Naive thymus-derived CD4-positive, alpha-beta T cell (primary cell): ENCODE data around the gene CDCP1. TPM values are rescaled to one million over a fixed set of nuclear protein-coding genes. Genes with fewer than 3 reads are reported as not detected.
"Not testable (repeated sequence)": the region's sequence is repeated elsewhere in the genome, so short reads cannot be mapped to it uniquely, and the experiment has no call there.

ENCODE experiments used
- ATAC-seq: fragments of 150-1000 bp; cut with Tn5 transposase; 2 replicates; pipeline ENCODE4 v1.10.0; 2021; ENCODE audit warnings: mild to moderate bottlenecking, moderate library complexity
- CTCF ChIA-PET: fragments of 350-600 bp; sonication (Branson Sonifier 250); formaldehyde crosslinking; loops from one replicate; lab custom pipeline; 2021; ENCODE audit warnings: antibody characterized with exemption; lab: Charles Lee
- POLR2A ChIA-PET: fragments of 350-600 bp; sonication (Branson Sonifier 250); formaldehyde crosslinking; loops from one replicate; lab custom pipeline; 2021; ENCODE audit warnings: antibody characterized with exemption, inconsistent platforms; lab: Charles Lee
- DNase-seq, 9 donors: peaks; one replicate each; pipeline versions ENCODE4 v3.0.0 to v3.0.0-alpha.2; 2020 to 2022; ENCODE audit warnings: mixed read lengths in 1 of 9
- H3K27ac ChIP-seq: one replicate; pipeline ENCODE4 v1.7.0; 2013; ENCODE audit warnings: mild to moderate bottlenecking, low read depth, low read length, moderate library complexity
- H3K27me3 ChIP-seq, 2 donors: one replicate each; pipeline ENCODE4 v1.7.0; 2013; ENCODE audit warnings: low read length in 2 of 2, mild to moderate bottlenecking in 2 of 2, moderate library complexity in 2 of 2; ENCODE audit not compliant: control insufficient read depth in 2 of 2, insufficient read depth in 2 of 2
- H3K36me3 ChIP-seq, 3 experiments: 1 replicate in 2 of 3; 2 replicates in 1 of 3; pipeline ENCODE4 v1.7.0; 2013; ENCODE audit warnings: low read length in 3 of 3, mild to moderate bottlenecking in 3 of 3, moderate library complexity in 1 of 3; ENCODE audit not compliant: insufficient read depth in 3 of 3, control insufficient read depth in 2 of 3
- H3K4me1 ChIP-seq, 2 donors: one replicate each; pipeline ENCODE4 v1.7.0; 2013; ENCODE audit warnings: low read length in 2 of 2, mild to moderate bottlenecking in 2 of 2, moderate library complexity in 1 of 2; ENCODE audit not compliant: control insufficient read depth in 2 of 2, insufficient read depth in 2 of 2
- H3K4me3 ChIP-seq: 2 replicates; pipeline ENCODE4 v1.7.0; 2013; ENCODE audit warnings: mild to moderate bottlenecking, low read length
- H3K9me3 ChIP-seq, 3 experiments: 1 replicate in 2 of 3; 2 replicates in 1 of 3; pipeline ENCODE4 v1.7.0; 2013; ENCODE audit warnings: low read length in 3 of 3; ENCODE audit not compliant: control insufficient read depth in 2 of 3
- H3K27ac Mint-ChIP-seq, 9 donors: one replicate each; pipeline ENCODE4 v1.8.0; 2020 to 2022; ENCODE audit warnings: mixed read lengths in 9 of 9, mild to moderate bottlenecking in 8 of 9, moderate library complexity in 5 of 9, inconsistent platforms in 2 of 9
- H3K27me3 Mint-ChIP-seq, 5 donors: one replicate each; pipeline ENCODE4 v1.8.0; 2021 to 2022; ENCODE audit warnings: mixed read lengths in 5 of 5, mild to moderate bottlenecking in 1 of 5
- H3K36me3 Mint-ChIP-seq, 5 donors: one replicate each; pipeline ENCODE4 v1.8.0; 2020 to 2022; ENCODE audit warnings: mixed read lengths in 5 of 5, mild to moderate bottlenecking in 3 of 5, inconsistent platforms in 1 of 5
- H3K4me1 Mint-ChIP-seq, 7 donors: one replicate each; pipeline ENCODE4 v1.8.0; 2020 to 2022; ENCODE audit warnings: mixed read lengths in 7 of 7, mild to moderate bottlenecking in 3 of 7, inconsistent platforms in 1 of 7
- H3K4me3 Mint-ChIP-seq, 10 donors: one replicate each; pipeline ENCODE4 v1.8.0; 2020 to 2022; ENCODE audit warnings: mild to moderate bottlenecking in 10 of 10, mixed read lengths in 10 of 10, moderate library complexity in 6 of 10, inconsistent platforms in 2 of 10
- H3K9me3 Mint-ChIP-seq, 11 donors: one replicate each; pipeline ENCODE4 v1.8.0; 2020 to 2022; ENCODE audit warnings: mixed read lengths in 11 of 11, mild to moderate bottlenecking in 4 of 11, inconsistent platforms in 1 of 11, moderate library complexity in 1 of 11
- intact Hi-C, 2 donors: fragments of 100-400 bp; cut with micrococcal nuclease; formaldehyde crosslinking; loops; one replicate each; pipeline ENCODE4 v1.15.1; 2023
- polyA plus RNA-seq, 2 donors: library from polyadenylated mRNA; unstranded; fragments of 300-500 nt; fragmentation: Illumina TruSeq; gene quantifications; one replicate each; pipeline ENCODE4 v1.2.3, GENCODE V29; 2021
- total RNA-seq, 6 experiments: library from RNA in 5 of 6; stranded (reverse) in 5 of 6; gene quantifications; 1 replicate in 5 of 6; 2 replicates in 1 of 6; pipeline ENCODE4 v1.2.3 and lab custom pipeline; 2021 to 2026

CDCP1 gene
- total and polyA plus RNA-seq, 7 experiments from 2014 or later: 0.05 to 7.2 (median 0.81) TPM

GRCh38 chr3:45143673-45144671 is 2.2 kb downstream of the CDCP1 start:
- Histone ChIP-seq H3K27ac (no peak overlapping the region), H3K4me1 (peaks cover 4 to 13% of the 10 kb centered on the region in 2 donors), H3K4me3 (peak overlapping the region; percentile 26), H3K36me3 (no peaks in the 10 kb centered on the region), H3K27me3 (peaks cover 0 to 10% of the 10 kb centered on the region in 2 donors), H3K9me3 (no peaks in the 10 kb centered on the region)
- Mint-ChIP-seq H3K27me3 (peaks cover 43 to 80% (median 47%) of the 10 kb centered on the region in 5 donors), H3K4me1 (peaks cover 11 to 22% (median 17%) of the 10 kb centered on the region in 7 donors), H3K4me3 (peak overlapping the region in 7 of 10 donors; percentile 8 to 80 (median 40)), H3K27ac (peak overlapping the region in 1 of 9 donors; percentile 18), H3K9me3 (peaks cover 0 to 3% (median 0%) of the 10 kb centered on the region in 11 donors), H3K36me3 (no peaks in the 10 kb centered on the region)
- ATAC-seq: peak; percentile 48
- intact Hi-C loops: loop anchor here in 1 of 2 donors (2.0 kb wide), 1 partner anchor 23 kb away; no protein-coding TSS in a partner anchor
- no peak for DNase-seq
- CTCF ChIA-PET: no interaction called here
- POLR2A ChIA-PET: no interaction called here

DNA sequence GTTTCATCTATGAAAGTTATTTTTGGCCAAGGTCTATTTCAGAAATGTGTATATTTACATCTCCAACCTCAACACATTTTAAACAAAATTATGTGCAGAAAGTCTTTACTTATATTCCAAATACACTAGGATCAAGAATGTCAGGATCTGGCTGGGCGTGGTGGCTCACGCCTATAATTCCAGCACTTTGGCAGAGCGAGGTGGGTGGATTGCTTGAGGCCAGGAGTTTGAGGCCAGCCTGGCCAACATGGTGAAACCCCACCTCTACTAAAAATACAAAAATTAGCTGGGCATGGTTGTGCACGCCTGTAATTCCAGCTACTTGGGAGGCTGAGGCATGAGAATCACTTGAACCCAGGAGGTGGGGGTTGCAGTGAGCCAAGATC is 5.4 kb downstream of the CDCP1 start:
- CTCF ChIA-PET: interaction anchor here (1.2 kb wide), 1 partner anchor 100 kb away, joined by 3 read pairs; no protein-coding TSS in a partner anchor
- POLR2A ChIA-PET, ATAC-seq, intact Hi-C loops, H3K27ac ChIP-seq, H3K36me3 Mint-ChIP-seq, H3K9me3 ChIP-seq, H3K27me3 ChIP-seq, H3K4me3 ChIP-seq, H3K4me3 Mint-ChIP-seq, DNase-seq, H3K36me3 ChIP-seq, H3K27ac Mint-ChIP-seq, H3K9me3 Mint-ChIP-seq: not testable (repeated sequence)
- peaks cover 29 to 64% (median 37%) of the 10 kb centered on the region in 5 donors for H3K27me3 Mint-ChIP-seq
- H3K4me1 ChIP-seq: peaks cover 4 to 12% of the 10 kb centered on the region in 2 donors
- peaks cover 7 to 23% (median 17%) of the 10 kb centered on the region in 7 donors for H3K4me1 Mint-ChIP-seq

DNA sequence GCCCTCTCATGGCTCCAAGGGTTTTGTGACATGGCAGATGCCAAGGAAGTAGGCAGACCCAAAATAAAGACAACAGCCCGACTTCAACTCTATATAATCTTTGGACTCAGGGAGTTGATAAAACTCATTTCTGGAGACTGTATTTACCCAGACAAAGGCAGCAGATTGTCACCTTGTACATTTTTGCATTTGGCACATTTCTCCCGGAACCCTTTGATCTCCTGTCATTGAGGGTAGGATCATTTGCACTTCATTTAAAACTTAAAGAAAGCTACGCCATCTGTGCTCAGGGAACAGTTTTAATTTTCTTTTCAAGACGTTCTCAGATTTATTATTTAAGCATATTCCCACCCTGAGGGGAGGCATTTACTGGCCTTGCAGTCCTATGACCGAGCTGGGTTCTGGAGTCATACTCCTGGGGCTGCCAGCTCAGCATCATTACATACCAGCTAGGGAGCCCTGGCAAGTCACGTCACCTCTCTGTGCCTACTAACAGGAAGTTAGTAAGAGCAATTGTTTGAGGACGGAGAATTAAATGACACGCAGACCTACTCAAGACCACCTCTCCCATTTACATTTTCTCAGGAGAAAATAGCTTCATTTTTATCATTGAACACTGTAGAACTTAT is 5.9 kb downstream of the CDCP1 start:
- ChIA-PET POLR2A (no interaction called here), CTCF (interaction anchor here (1.2 kb wide), 1 partner anchor 100 kb away, joined by 3 read pairs; no protein-coding TSS in a partner anchor)
- peaks cover 0 to 2% of the 10 kb centered on the region in 2 donors for H3K27me3 ChIP-seq
- peaks cover 2 to 7% of the 10 kb centered on the region in 2 donors for H3K4me1 ChIP-seq
- DNase-seq (no peak), ATAC-seq (no peak)
- Mint-ChIP-seq H3K36me3 (peaks cover 0 to 1% (median 0%) of the 10 kb centered on the region in 5 donors), H3K9me3 (peaks cover 0 to 3% (median 0%) of the 10 kb centered on the region in 11 donors), H3K4me3 (no peak overlapping the region), H3K27ac (no peak overlapping the region), H3K27me3 (peaks cover 25 to 60% (median 33%) of the 10 kb centered on the region in 5 donors), H3K4me1 (peaks cover 4 to 19% (median 14%) of the 10 kb centered on the region in 7 donors)
- intact Hi-C loops: no loop called here
- no peaks in the 10 kb centered on the region for H3K36me3 ChIP-seq
- H3K9me3 ChIP-seq: no peaks in the 10 kb centered on the region
- H3K4me3 ChIP-seq: no peak overlapping the region
- no peak overlapping the region for H3K27ac ChIP-seq

- no peak overlapping the region for H3K4me3 ChIP-seq
- H3K4me1 ChIP-seq: peaks cover 0 to 3% of the 10 kb centered on the region in 2 donors
- ChIA-PET CTCF (interaction anchor here (1.2 kb wide), 1 partner anchor 99 kb away, joined by 3 read pairs; no protein-coding TSS in a partner anchor), POLR2A (interaction anchor here (0.8 kb wide), 1 partner anchor 15 kb away, joined by 3 read pairs; no protein-coding TSS in a partner anchor)
- no peaks in the 10 kb centered on the region for H3K36me3 ChIP-seq
- H3K27me3 Mint-ChIP-seq: peaks cover 18 to 56% (median 28%) of the 10 kb centered on the region in 5 donors
- peaks cover 0 to 4% (median 0%) of the 10 kb centered on the region in 11 donors for H3K9me3 Mint-ChIP-seq
- H3K27me3 ChIP-seq: no peaks in the 10 kb centered on the region
- no peak overlapping the region for H3K4me3 Mint-ChIP-seq
- no peaks in the 10 kb centered on the region for H3K9me3 ChIP-seq
- peaks cover 0 to 4% (median 0%) of the 10 kb centered on the region in 5 donors for H3K36me3 Mint-ChIP-seq
- H3K4me1 Mint-ChIP-seq: peaks cover 0 to 18% (median 12%) of the 10 kb centered on the region in 7 donors
- H3K27ac ChIP-seq: no peak overlapping the region
- no peak overlapping the region for H3K27ac Mint-ChIP-seq
- DNase-seq (no peak), ATAC-seq (no peak)
- intact Hi-C loops: no loop called here
These were observed 6.6 kb downstream of the CDCP1 start for GRCh38 chr3:45139372-45140140.

- H3K9me3 Mint-ChIP-seq: peaks cover 0 to 4% (median 0%) of the 10 kb centered on the region in 11 donors
- CTCF ChIA-PET: no interaction called here
- no peaks in the 10 kb centered on the region for H3K4me1 ChIP-seq
- H3K4me3 Mint-ChIP-seq: no peak overlapping the region
- ATAC-seq (no peak), DNase-seq (no peak)
- no peak overlapping the region for H3K27ac ChIP-seq
- no peaks in the 10 kb centered on the region for H3K9me3 ChIP-seq
- H3K27me3 ChIP-seq: no peaks in the 10 kb centered on the region
- H3K4me1 Mint-ChIP-seq: peaks cover 2 to 15% (median 7%) of the 10 kb centered on the region in 7 donors
- peaks cover 0 to 7% (median 0%) of the 10 kb centered on the region in 5 donors for H3K36me3 Mint-ChIP-seq
- intact Hi-C loops: no loop called here
- POLR2A ChIA-PET: no interaction called here
- H3K27ac Mint-ChIP-seq: no peak overlapping the region
- H3K4me3 ChIP-seq: no peak overlapping the region
- H3K27me3 Mint-ChIP-seq: peaks cover 6 to 42% (median 14%) of the 10 kb centered on the region in 5 donors
- H3K36me3 ChIP-seq: no peaks in the 10 kb centered on the region
These were observed 8.5 kb downstream of the CDCP1 start for GRCh38 chr3:45137656-45138181.
